HG03575 (cell line): ENCODE measurements around the gene PRR15.

Experiments
- ATAC-seq: cut with Tn5 transposase; IDR thresholded peaks from one replicate; pipeline ENCODE4 v1.9.1; 2021; ENCODE audit not compliant: unreplicated experiment, insufficient number of reproducible peaks, low FRiP score; ENCODE audit errors: extremely low read depth

Gene PRR15

DNA sequence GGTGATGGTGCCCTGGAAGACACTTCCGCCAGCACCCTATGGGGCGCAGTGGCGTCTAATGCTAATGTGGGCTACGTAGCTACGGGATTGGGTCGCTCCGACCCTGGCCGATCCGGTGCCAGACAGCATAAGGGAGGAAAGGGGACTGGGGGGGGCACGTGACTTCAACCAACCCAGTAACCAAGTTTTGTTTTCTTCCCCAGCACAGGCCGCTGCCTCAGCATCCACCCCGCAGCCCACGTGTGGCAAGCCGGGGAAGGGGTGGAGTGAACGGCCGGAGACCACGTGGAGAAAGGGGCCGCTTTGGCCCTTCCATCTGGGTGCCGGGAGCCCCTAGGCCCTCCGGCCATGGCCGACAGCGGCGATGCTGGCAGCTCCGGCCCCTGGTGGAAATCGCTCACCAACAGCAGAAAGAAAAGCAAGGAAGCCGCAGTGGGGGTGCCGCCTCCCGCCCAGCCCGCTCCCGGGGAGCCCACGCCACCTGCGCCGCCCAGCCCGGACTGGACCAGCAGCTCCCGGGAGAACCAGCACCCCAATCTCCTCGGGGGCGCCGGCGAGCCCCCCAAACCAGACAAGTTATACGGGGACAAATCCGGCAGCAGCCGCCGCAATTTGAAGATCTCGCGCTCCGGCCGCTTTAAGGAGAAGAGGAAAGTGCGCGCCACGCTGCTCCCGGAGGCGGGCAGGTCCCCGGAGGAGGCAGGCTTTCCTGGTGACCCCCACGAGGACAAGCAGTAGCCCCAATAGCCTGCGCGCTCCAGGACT, 2.5 kb downstream of the PRR15 start:
- no peak for ATAC-seq

DNA sequence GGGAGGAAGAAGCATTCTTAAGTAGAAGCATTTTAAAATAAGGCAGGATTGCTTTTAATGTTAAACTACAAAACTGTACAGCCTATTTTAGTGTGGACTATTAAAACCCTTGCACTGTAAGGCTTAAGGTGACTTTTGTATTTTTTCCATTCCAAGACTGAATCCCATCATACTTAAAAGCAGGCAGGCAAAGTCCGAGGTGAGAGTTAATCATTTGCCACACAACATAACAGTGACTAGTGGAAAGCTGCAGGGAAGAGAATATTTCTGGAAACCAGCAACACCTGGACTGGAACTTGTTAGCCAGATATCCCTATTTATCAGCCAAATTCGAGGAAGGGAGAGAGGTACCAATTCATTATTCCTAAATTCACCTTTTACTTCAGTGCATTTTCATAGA, 3.5 kb downstream of the PRR15 start:
- ATAC-seq: no peak

- ATAC-seq: no peak
These were observed 6.0 kb downstream of the PRR15 start for GRCh38 chr7:29569648-29570047.

- ATAC-seq: no peak
These were observed 8.9 kb downstream of the PRR15 start for GRCh38 chr7:29572558-29572957.

- no peak for ATAC-seq
These were observed 9.9 kb downstream of the PRR15 start for GRCh38 chr7:29573567-29573966.

- ATAC-seq: no peak
These were observed 11.0 kb downstream of the PRR15 start for GRCh38 chr7:29574659-29575058.

- ATAC-seq: no peak
These were observed 23.7 kb downstream of the PRR15 start for GRCh38 chr7:29587195-29587808.

DNA sequence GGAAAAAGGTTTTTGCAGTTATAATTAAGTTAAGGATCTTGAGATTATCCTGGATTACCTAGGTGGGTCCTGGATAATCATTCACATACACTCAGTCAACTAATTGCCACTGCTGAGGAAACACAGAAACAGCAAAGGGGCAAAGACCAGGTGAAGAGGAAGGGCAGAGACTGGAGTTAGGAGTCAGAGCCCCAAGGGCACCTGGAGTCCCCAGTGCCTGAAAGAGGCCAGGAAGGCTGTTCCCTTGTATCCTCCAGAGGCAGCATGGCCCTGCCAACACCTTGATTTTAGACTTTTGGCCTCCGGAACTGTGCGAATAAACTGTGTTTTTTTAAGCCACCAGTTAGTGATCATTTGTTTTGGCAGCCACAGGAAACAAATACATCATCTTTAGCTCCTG, 24.6 kb downstream of the PRR15 start:
- ATAC-seq: no peak

GRCh38 chr7:29588900-29589696, 25.5 kb downstream of the PRR15 start:
- ATAC-seq: peak; percentile 77

- ATAC-seq: no peak
These were observed 29.2 kb downstream of the PRR15 start for GRCh38 chr7:29592866-29593265.

- no peak for ATAC-seq
These were observed 29.8 kb downstream of the PRR15 start for GRCh38 chr7:29593459-29593858.

DNA sequence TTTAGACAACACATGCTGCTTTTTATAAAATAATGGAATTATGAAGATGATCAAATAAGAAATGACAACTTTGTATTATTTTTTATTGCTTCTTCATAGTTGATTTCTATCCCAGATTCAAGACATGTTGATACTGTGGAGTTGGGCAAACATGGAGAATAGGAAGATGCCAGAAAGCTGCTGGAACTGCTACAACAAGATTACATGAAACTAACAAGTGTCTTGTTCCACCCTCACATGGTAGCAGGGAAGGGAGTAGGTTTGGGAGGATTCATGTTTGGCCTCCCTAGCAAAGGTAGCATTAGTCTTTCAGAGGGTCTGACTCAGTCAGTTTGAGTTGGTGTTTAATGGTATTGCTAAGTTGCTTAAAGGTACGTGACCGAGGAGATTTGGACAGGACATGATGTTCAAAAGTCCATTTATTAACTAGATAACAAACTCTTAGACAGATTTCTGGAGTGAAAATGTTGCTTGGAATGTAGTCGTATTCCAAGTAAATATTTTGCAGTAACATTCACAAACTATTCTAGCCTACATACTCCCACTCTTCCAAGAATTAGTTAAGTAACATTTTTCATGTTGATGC, 33.1 kb downstream of the PRR15 start:
- no peak for ATAC-seq

- no peak for ATAC-seq
These were observed 33.6 kb downstream of the PRR15 start for GRCh38 chr7:29597266-29597665.

- no peak for ATAC-seq
These were observed 34.5 kb downstream of the PRR15 start for GRCh38 chr7:29598137-29598536.

DNA sequence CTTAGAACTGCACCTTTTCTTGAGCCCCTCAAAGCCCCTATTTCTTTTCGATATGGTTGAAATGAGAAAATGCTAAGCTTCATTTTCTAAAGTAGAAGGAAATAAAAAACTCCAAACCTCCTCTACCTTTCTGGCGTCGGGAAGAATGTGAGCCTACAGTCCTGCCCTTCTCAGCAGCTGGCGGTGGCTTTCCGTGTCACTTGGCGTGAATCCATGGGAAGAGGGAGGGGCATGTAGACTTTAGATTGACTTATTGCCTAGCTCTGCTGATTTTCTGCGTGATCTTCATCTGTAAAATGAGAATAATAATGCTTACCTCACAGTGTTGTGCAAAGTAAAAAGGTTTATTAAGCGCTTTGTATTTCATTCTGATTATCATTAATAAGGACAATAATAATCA, 35.0 kb downstream of the PRR15 start:
- ATAC-seq: no peak

DNA sequence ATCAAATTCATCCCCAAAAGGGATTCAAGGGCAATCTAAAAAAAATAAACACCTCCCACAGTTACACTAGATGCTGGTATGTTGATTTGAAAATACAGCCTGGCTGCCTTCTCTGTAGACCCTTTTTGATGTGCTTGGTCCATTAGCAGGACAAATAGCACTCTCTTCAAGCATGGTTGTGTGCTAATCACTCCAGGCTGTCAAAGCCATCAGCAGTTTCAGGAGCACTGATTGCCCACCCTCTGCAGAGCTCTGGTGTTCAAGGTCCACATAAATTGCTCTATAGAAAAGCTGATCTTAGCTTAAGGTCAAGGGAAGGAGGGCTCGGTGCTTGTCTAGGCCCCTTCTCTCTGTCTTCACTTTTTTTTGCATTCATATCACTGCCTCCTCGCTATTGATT, 35.4 kb downstream of the PRR15 start:
- no peak for ATAC-seq

DNA sequence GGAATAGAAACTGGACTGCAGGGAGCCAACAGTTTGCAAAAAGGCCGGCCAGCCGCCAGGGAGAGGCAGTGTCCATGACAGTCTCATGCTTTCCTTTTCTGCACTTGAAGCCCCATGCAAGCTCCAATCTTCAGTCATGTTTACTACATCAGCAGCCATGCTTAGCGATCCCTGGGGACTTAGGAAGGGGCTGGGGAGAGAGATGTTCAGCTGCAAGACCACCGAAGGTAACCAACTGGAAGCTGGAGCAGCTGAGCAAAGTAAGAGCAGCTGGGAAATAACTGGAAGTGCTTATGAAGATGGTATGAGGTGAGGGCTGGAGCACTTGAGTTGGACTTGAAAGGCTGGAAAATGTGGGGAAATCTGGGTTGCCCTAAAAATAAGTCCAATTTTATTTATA, 37.0 kb downstream of the PRR15 start:
- no peak for ATAC-seq

DNA sequence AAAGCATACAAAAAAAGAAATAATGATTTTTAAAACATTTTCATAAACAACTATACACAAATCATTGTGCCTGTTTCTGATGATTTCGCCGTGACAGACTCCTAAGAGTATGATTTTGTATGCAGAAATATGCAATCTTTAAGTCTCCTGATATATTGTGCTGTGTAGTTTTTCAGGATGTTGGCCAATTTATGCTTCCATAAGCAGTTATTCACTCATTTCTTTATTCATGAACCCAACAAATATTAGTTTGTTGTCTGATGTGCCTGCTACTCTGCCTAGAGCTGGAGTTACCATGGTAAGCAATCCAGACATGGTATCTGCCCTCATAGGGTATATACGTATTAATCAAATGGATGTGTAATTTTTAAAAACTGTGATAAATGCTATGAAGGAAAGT, 40.4 kb downstream of the PRR15 start:
- no peak for ATAC-seq

DNA sequence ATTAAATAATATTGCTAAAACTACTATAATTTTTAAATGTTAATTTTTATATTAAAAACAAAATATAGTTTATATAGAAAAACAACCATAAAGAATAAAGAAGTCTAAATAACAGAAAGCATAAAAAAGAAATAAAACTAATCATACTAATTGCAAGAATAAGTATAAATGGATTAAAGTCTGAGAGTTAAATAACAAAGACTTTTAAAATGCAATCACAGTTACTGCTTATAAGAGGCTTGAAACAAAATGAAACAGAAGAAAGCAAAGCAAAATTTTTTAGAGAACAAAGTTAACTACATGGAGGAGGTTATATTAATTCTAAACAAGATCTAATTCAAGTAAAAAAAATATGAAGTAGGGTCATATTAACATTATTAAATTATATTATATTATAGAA, 41.1 kb downstream of the PRR15 start:
- no peak for ATAC-seq

GRCh38 chr7:29605671-29606070, 42.0 kb downstream of the PRR15 start:
- ATAC-seq: no peak
